GM21825 (cell line): ENCODE data around the gene IGHMBP2.
A peak's percentile ranks its signal among the peaks of the same experiment; 100 is the strongest.
"Not testable (repeated sequence)": the region's sequence is repeated elsewhere in the genome, so short reads cannot be mapped to it uniquely, and the experiment has no call there.

Experiments
- ATAC-seq: cut with Tn5 transposase; IDR thresholded peaks from one replicate; pipeline ENCODE4 v1.9.1; 2021; ENCODE audit warnings: mild to moderate bottlenecking, moderate library complexity; ENCODE audit not compliant: unreplicated experiment

Gene IGHMBP2

DNA sequence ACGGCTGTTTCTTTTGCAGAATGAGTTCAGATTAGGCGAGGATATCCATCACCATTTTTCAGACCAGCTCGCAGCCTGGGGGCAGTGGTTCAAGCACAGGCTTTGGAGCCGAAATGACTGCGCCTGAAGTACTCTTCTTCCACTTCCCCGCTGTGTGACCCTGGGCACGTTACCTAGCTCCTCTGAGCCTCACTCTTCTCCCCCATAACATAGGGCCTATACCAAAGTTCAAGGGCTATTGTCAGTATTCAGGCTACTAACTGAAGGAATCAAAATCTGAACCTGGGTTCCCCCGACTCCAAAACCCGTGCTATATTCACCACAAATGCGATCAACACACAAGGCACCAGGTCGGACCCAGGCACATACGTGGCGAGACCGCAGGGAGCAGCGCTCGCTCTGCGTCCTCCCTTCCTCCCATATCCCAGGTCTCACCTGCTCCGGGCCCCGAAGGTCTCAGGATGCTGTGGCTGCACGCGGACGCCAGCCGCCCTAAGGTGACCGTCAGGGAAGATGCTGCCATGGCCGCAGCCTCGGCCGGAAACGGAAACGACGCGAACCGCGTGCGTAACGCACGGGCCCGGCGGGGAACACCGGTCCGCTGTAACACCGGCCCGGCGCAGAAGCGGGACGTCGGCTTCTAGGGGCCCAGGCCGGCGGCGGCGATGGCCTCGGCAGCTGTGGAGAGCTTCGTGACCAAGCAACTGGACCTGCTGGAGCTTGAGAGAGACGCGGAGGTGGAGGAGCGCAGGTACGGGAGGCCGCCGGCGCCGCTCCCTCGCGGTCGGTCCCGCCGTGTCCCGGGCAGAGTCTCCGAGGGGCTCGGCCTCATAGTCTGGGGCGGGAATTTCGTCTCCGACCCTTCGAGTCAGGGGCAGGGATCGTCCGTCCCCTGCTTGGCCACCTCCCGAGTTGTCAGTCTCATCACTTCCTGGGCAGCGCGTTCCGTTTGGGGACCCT is at the start of gene IGHMBP2, which contains the start of gene MRPL21:
IGHMBP2 (plus strand) TSS at position 604 of the 960 bp plus-strand sequence; CDS start at position 666, 62 bp downstream.
MRPL21 (minus strand) TSS at position 545 of the 960 bp plus-strand sequence; CDS start at position 523, 22 bp downstream.
- peak; percentile 81 for ATAC-seq

- no peak for ATAC-seq
These were observed 49.3 kb upstream of the IGHMBP2 start for GRCh38 chr11:68854273-68854958.

DNA sequence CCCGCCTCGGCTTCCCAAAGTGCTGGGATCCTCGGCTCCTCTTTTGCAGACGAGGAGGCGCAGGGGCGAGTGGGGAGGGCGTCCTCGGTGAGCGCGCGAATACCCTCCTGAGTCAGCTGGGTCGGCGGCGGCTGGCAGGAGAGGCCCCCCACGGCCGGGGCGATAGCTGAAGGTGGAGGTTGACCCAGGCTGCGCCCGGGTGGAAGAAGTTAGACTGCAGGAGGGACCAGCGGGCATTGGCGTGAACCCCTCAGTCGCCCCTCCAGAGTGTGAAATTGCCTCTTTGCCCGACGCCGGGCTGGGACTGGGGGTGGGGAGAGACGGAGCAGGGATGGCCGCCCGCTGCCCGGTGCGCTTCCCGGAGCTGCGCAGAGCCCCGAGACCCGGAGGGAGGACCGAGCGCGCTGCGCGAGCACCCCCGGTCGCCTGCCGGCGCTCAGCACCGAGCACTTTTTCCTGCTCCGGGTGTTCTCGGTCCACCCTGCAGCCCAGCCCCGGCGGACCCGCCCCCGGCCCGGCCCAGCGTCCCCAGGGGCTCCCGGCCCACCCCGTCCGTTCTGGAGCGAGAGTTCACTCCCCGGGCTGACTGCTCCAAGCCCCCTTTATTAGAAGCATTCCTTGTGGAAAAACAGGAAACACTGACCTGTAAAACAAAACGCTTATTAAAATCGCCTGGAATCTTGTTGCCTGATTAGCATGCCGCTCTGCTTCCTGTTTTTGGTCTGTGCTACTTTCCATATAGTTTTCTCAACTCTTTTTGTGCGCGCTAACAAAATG is 48.3 kb upstream of the IGHMBP2 start:
- ATAC-seq = no peak

GRCh38 chr11:68856425-68857030 is 47.2 kb upstream of the IGHMBP2 start:
- not testable (repeated sequence) for ATAC-seq

GRCh38 chr11:68857037-68857586 is 46.6 kb upstream of the IGHMBP2 start:
- no peak for ATAC-seq

GRCh38 chr11:68859123-68859522 is 44.6 kb upstream of the IGHMBP2 start:
- ATAC-seq = no peak

DNA sequence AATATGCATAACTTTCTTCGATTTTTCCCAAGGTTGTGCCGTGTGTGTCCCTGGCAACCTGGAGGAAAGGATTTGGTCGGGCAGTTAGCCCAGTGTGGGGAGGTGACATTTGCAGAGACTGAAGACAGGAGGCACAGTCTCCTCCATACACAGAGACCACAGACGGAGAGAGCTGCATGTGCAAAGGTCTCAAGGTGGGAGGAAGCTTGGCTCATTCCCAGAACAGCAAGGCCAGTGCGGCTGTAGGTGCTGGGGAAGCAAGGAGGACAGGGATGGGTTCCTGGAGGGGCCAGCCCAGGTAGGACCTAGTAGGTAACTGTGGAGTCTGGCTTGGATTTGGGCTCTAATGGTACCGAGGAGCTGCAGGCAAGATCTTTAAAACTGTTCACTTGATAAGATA is 41.3 kb upstream of the IGHMBP2 start:
- ATAC-seq = no peak

DNA sequence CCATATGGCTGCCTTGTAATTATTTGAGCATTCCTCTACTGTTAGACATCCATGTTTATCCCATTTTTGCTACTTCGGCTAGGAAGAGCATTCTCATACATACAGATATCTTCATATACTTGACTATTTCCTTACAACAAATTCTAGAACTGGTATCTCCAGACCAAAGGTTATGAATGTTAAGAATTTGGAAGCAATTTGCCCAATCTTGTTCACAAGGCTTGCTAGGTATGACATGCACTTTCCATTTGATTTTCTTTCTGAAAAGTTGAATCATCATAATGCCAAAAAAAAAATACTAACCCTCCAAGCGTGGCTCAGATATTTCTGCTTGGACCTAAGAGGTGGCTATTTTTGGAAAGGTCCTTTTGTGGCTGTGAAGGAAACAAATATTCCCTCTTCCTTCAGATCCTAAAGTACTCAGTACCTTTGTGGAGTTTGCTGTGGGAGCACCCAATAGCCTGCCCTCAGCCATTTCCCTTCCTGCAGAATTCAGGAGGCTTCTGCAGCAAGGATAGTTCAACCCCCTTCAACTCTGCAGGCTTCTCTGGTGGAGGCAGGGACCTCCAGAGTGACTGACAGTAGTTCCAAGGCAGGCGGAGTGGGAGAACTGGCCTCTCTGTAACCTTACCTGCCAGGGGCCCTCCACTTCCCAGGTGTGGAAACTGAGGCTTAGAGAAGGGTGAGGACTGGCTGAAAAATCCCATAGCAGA is 40.0 kb upstream of the IGHMBP2 start:
- ATAC-seq = no peak

- no peak for ATAC-seq
These were observed 38.5 kb upstream of the IGHMBP2 start for GRCh38 chr11:68865241-68865640.

- ATAC-seq = no peak
These were observed 36.6 kb upstream of the IGHMBP2 start for GRCh38 chr11:68867066-68867465.

- no peak for ATAC-seq
These were observed 35.4 kb upstream of the IGHMBP2 start for GRCh38 chr11:68868221-68868835.

GRCh38 chr11:68870470-68870869 is 33.2 kb upstream of the IGHMBP2 start:
- no peak for ATAC-seq

DNA sequence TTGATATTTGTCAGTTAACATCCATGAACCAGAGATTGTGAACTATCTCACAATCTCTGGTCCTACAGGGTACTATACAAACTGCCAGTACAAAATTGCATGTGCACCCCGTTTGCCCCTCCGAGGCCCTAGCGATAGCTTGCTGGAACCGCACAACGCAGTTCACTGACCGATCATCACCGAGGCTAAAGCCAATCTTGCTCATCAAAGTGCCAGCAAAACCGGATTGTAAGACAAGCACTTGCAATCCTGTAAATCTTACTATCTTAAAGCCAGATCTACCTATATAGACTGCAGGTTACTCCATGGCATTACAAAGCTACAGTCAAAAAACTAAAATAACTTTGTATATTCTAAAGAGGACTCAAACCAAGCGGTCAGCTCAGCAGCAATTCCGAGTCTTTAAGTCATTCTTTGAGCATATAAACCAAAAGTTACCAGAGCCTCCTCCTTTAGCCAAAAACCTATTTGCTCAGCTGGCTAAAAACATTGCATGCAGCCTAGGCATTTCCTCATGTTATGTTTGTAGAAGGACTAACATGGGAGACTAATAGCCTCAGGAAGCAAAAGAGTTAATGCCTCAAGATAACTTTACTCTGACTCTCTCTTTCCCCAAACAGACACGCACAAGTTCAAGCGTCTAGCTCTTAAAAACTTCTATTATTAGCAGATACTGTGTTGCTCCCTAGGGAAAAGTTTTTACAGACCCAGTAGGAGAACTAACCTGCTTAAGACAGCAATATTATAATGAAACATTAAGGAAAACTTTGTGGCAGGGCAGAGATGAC is 31.3 kb upstream of the IGHMBP2 start:
- no peak for ATAC-seq

DNA sequence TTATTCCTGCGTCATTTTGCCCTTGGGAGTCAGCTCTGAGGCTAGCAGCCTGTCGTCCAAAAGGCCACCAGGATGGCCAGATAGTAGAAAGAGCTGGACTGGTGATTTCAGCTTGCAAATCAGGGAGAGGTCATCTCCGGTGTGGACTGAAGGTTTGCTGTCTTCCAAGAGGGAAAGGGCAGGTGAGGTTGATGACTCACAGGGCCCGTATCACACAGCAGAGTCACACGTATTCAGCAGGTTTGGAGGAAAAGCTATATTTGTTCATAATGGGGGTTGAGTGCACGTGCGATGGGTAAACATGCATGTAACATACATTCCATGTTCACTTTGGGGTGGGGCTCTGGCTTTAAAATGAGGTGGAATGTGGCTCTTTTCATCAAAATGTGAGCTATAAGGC is 25.7 kb upstream of the IGHMBP2 start:
- ATAC-seq = no peak

GRCh38 chr11:68880851-68881250 is 22.8 kb upstream of the IGHMBP2 start:
- no peak for ATAC-seq

DNA sequence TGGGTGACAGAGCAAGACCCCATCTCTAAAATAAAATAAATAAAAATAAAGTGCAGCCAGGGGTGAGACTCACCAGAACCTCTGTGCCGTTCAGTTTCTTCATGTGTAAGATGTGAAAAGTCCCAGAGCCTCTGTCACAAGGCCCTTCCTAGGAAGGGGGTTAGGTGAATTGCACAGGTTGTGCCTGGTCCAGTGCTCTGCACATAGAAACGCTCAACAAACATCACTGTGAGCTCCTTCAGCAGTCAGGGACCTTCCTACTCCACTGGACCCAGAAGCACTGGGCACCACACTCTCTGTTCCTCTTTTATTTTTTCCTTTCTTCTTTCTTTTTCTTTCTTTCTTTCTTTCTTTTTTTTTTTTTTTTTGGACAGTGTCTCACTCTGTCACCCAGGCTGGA is 22.4 kb upstream of the IGHMBP2 start:
- no peak for ATAC-seq

DNA sequence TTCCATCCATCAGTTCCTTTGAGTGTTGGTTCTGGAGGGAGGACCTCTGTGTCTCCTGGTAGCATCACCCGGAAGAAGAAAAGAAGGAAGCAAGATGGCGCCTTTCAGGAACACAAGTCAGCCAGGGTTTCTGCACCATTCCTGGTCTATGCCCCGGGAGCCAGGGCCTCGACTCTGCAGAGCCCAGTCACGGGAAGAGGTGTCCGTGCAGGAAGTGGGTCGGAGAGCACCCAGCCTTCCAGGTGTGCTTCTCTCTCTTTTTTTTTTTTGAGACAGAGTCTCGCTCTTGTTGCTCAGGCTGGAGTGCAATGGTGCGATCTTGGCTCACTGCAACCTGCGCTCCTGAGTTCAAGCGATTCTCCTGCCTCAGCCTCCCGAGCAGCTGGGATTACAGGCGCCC is 21.3 kb upstream of the IGHMBP2 start:
- ATAC-seq = no peak

- not testable (repeated sequence) for ATAC-seq
These were observed 18.9 kb upstream of the IGHMBP2 start for GRCh38 chr11:68884827-68885226.
